Measurements from ENCODE around the gene OR56A4. TPM values are rescaled to one million over a fixed set of nuclear protein-coding genes. Genes with fewer than 3 reads are reported as not detected.

The OR56A4 gene
- not detected in 2 replicates for total RNA-seq (2014; rRNA removed; shearing (Covaris generic))

GRCh38 chr11:6006846-6007245 is at the start of gene OR56A4:
OR56A4 (minus strand) TSS chr11:6006946; CDS start chr11:6002992, 3,954 bp downstream.
- no peak for DNase-seq (ENCODE audit: low spot score)

- DNase-seq (ENCODE audit: low spot score) = no peak
Measured at GRCh38 chr11:6055569-6055968, 48.8 kb upstream of the OR56A4 start.

GRCh38 chr11:6052374-6052773 is 45.6 kb upstream of the OR56A4 start:
- no peak for DNase-seq (ENCODE audit: low spot score)

- no peak for DNase-seq (ENCODE audit: low spot score)
Measured at GRCh38 chr11:6040874-6041273, 34.1 kb upstream of the OR56A4 start.

GRCh38 chr11:6030708-6031405 is 24.1 kb upstream of the OR56A4 start, which contains the start of gene OR56A1:
OR56A1 (minus strand) TSS chr11:6030758; CDS start chr11:6027692, 3,066 bp downstream.
- DNase-seq (ENCODE audit: low spot score) = no peak

- no peak for DNase-seq (ENCODE audit: low spot score)
Measured at GRCh38 chr11:6027501-6027900, 20.8 kb upstream of the OR56A4 start.

- no peak for DNase-seq (ENCODE audit: low spot score)
Measured at GRCh38 chr11:6025056-6025455, 18.3 kb upstream of the OR56A4 start.

- peak; percentile 70 for DNase-seq (ENCODE audit: low spot score)
Measured at GRCh38 chr11:6022956-6023355, 16.2 kb upstream of the OR56A4 start.

GRCh38 chr11:6013042-6013441 is 6.3 kb upstream of the OR56A4 start:
- DNase-seq (ENCODE audit: low spot score) = no peak

GRCh38 chr11:6012035-6012668 is 5.4 kb upstream of the OR56A4 start:
- no peak for DNase-seq (ENCODE audit: low spot score)

GRCh38 chr11:6006395-6006794 is 351 bp downstream of the OR56A4 start:
- no peak for DNase-seq (ENCODE audit: low spot score)

GRCh38 chr11:6002202-6002699 is 4.5 kb downstream of the OR56A4 start:
- no peak for DNase-seq (ENCODE audit: low spot score)

- DNase-seq (ENCODE audit: low spot score) = no peak
Measured at GRCh38 chr11:5994791-5995190, 12.0 kb downstream of the OR56A4 start.

- peak; percentile 69 for DNase-seq (ENCODE audit: low spot score)
Measured at GRCh38 chr11:5992604-5993251, 14.0 kb downstream of the OR56A4 start.

- DNase-seq (ENCODE audit: low spot score) = no peak
Measured at GRCh38 chr11:5992150-5992549, 14.6 kb downstream of the OR56A4 start.

- no peak for DNase-seq (ENCODE audit: low spot score)
Measured at GRCh38 chr11:5989203-5989602, 17.5 kb downstream of the OR56A4 start.

- no peak for DNase-seq (ENCODE audit: low spot score)
Measured at GRCh38 chr11:5986885-5987284, 19.9 kb downstream of the OR56A4 start, which contains the start of gene OR52L1. OR52L1 (minus strand) TSS chr11:5986985; CDS start chr11:5986930, 55 bp downstream.

- DNase-seq (ENCODE audit: low spot score) = peak; percentile 5
Measured at GRCh38 chr11:5983443-5983842, 23.3 kb downstream of the OR56A4 start.

- DNase-seq (ENCODE audit: low spot score) = no peak
Measured at GRCh38 chr11:5973530-5973929, 33.2 kb downstream of the OR56A4 start.

- DNase-seq (ENCODE audit: low spot score) = no peak
Measured at GRCh38 chr11:5968394-5968793, 38.4 kb downstream of the OR56A4 start, which contains the start of gene OR56A5. OR56A5 (minus strand) TSS chr11:5968494; CDS start chr11:5968494, 0 bp downstream.

GRCh38 chr11:5967708-5968107 is 39.0 kb downstream of the OR56A4 start:
- DNase-seq (ENCODE audit: low spot score) = no peak

- DNase-seq (ENCODE audit: low spot score) = no peak
Measured at GRCh38 chr11:5966958-5967357, 39.8 kb downstream of the OR56A4 start.

Data from HT-29 (cell line).